ENCODE measurements around the gene EPS8L1.

Gene EPS8L1

GRCh38 chr19:55066107-55066709, 9.5 kb upstream of the EPS8L1 start:
- DNase-seq, result no peak

GRCh38 chr19:55067869-55068268, 7.8 kb upstream of the EPS8L1 start:
- no peak for TF ChIP-seq GATA1 (IDR thresholded peaks at IDR 0.05; ENCODE audit: low read depth, low read length)
- no peak for TF ChIP-seq POLR2A (IDR thresholded peaks at IDR 0.05; ENCODE audit: low read length)

More at GRCh38 chr19:55066107-55066709, 9.5 kb upstream of the EPS8L1 start:
- TF ChIP-seq POLR2A (IDR thresholded peaks at IDR 0.05; ENCODE audit: low read length) (no peak), GATA1 (IDR thresholded peaks at IDR 0.05; ENCODE audit: low read depth, low read length) (no peak)

GRCh38 chr19:55068950-55069864, 6.5 kb upstream of the EPS8L1 start:
- DNase-seq, result no peak
- no peak for TF ChIP-seq GATA1 (IDR thresholded peaks at IDR 0.05; ENCODE audit: low read depth, low read length)
- no peak for TF ChIP-seq POLR2A (IDR thresholded peaks at IDR 0.05; ENCODE audit: low read length)

More at GRCh38 chr19:55067869-55068268, 7.8 kb upstream of the EPS8L1 start:
- no peak for DNase-seq

- TF ChIP-seq GATA1 (IDR thresholded peaks at IDR 0.05; ENCODE audit: low read depth, low read length), result no peak
- TF ChIP-seq POLR2A (IDR thresholded peaks at IDR 0.05; ENCODE audit: low read length), result no peak
- DNase-seq, result no peak
Measured at GRCh38 chr19:55069865-55070197, 5.8 kb upstream of the EPS8L1 start.

GRCh38 chr19:55070466-55071128, 5.1 kb upstream of the EPS8L1 start:
- no peak for DNase-seq
- TF ChIP-seq GATA1 (IDR thresholded peaks at IDR 0.05; ENCODE audit: low read depth, low read length) (no peak), POLR2A (IDR thresholded peaks at IDR 0.05; ENCODE audit: low read length) (no peak)

- no peak for TF ChIP-seq GATA1 (IDR thresholded peaks at IDR 0.05; ENCODE audit: low read depth, low read length)
- no peak for TF ChIP-seq POLR2A (IDR thresholded peaks at IDR 0.05; ENCODE audit: low read length)
- DNase-seq, result peak in 1 of 2 experiments; percentile 27
Measured at GRCh38 chr19:55071129-55071502, 4.6 kb upstream of the EPS8L1 start.

- DNase-seq, result no peak
- TF ChIP-seq POLR2A (IDR thresholded peaks at IDR 0.05; ENCODE audit: low read length) (no peak), GATA1 (IDR thresholded peaks at IDR 0.05; ENCODE audit: low read depth, low read length) (no peak)
Measured at GRCh38 chr19:55071913-55072312, 3.8 kb upstream of the EPS8L1 start.

- TF ChIP-seq POLR2A (IDR thresholded peaks at IDR 0.05; ENCODE audit: low read length) (no peak), GATA1 (IDR thresholded peaks at IDR 0.05; ENCODE audit: low read depth, low read length) (no peak)
- no peak for DNase-seq
Measured at GRCh38 chr19:55076321-55076720, 652 bp downstream of the EPS8L1 start.

- no peak for DNase-seq
- TF ChIP-seq GATA1 (IDR thresholded peaks at IDR 0.05; ENCODE audit: low read depth, low read length) (no peak), POLR2A (IDR thresholded peaks at IDR 0.05; ENCODE audit: low read length) (no peak)
Measured at GRCh38 chr19:55077106-55077505, 1.4 kb downstream of the EPS8L1 start.

- no peak for TF ChIP-seq POLR2A (IDR thresholded peaks at IDR 0.05; ENCODE audit: low read length)
- TF ChIP-seq GATA1 (IDR thresholded peaks at IDR 0.05; ENCODE audit: low read depth, low read length), result no peak
- DNase-seq, result no peak
Measured at GRCh38 chr19:55078996-55079395, 3.3 kb downstream of the EPS8L1 start.

- TF ChIP-seq POLR2A (IDR thresholded peaks at IDR 0.05; ENCODE audit: low read length) (no peak), GATA1 (IDR thresholded peaks at IDR 0.05; ENCODE audit: low read depth, low read length) (no peak)
- DNase-seq, result no peak
Measured at GRCh38 chr19:55079400-55080038, 3.9 kb downstream of the EPS8L1 start.

GRCh38 chr19:55080121-55080967, 4.7 kb downstream of the EPS8L1 start:
- peak; percentile 83 to 86 for DNase-seq
- TF ChIP-seq POLR2A (IDR thresholded peaks at IDR 0.05; ENCODE audit: low read length), result peak; percentile 48
- no peak for TF ChIP-seq GATA1 (IDR thresholded peaks at IDR 0.05; ENCODE audit: low read depth, low read length)
